Measurements from ENCODE around the gene SULT2B1. TPM values are rescaled to one million over a fixed set of nuclear protein-coding genes. Genes with fewer than 3 reads are reported as not detected.

The SULT2B1 gene
- total RNA-seq, 1 donor from 2014 or later, result 0.74 TPM

- peak; percentile 87 to 93 for DNase-seq (ENCODE audit: low spot score in 2 of 2, unreplicated experiment in 2 of 2)
- Mint-ChIP-seq H3K9me3 (no peaks in the 10 kb centered on the region), H3K4me1 (peaks cover 18% of the 10 kb centered on the region), H3K4me3 (peak within 1 kb of the TSS; percentile 81), H3K27me3 (ENCODE audit: low read depth) (no peaks in the 10 kb centered on the region), H3K36me3 (peaks cover 7% of the 10 kb centered on the region), H3K27ac (peak within 1 kb of the TSS; percentile 95)
- TF ChIP-seq, protein P1, sequence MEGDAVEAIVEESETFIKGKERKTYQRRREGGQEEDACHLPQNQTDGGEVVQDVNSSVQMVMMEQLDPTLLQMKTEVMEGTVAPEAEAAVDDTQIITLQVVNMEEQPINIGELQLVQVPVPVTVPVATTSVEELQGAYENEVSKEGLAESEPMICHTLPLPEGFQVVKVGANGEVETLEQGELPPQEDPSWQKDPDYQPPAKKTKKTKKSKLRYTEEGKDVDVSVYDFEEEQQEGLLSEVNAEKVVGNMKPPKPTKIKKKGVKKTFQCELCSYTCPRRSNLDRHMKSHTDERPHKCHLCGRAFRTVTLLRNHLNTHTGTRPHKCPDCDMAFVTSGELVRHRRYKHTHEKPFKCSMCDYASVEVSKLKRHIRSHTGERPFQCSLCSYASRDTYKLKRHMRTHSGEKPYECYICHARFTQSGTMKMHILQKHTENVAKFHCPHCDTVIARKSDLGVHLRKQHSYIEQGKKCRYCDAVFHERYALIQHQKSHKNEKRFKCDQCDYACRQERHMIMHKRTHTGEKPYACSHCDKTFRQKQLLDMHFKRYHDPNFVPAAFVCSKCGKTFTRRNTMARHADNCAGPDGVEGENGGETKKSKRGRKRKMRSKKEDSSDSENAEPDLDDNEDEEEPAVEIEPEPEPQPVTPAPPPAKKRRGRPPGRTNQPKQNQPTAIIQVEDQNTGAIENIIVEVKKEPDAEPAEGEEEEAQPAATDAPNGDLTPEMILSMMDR (IDR thresholded peaks at IDR 0.05; ENCODE audit: unreplicated experiment), result peak; percentile 72
Measured at GRCh38 chr19:48646001-48646721, 94.2 kb downstream of the SULT2B1 start, which contains the start of gene CA11. CA11 (minus strand) TSS chr19:48646187; CDS start chr19:48645632, 555 bp downstream.

DNA sequence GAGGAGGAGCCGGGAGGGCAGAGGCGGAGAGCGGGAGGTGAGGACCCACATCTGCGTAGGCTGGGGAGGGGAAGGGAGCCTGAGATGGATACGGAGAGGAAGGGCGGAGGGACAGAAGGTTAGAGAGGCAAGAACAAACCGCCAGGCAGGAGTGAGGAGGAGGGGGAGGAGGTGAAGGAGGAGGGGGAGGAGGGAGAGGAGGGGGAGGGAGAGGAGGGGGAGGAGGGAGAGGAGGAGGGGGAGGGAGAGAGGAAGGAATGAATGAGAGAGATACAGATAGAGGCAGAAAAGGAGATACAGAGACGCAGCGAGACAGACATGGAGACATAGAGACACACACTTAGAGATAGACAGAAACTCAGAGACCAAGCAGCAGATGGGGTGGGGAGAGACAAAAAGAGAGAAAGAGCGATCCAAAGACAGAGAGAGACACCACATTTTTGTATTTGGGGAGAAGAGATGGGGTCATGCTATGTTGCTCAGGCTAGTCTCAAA, 94.8 kb downstream of the SULT2B1 start:
- Mint-ChIP-seq H3K36me3 (peaks cover 4% of the 10 kb centered on the region), H3K9me3 (no peaks in the 10 kb centered on the region), H3K4me1 (peaks cover 18% of the 10 kb centered on the region), H3K27me3 (ENCODE audit: low read depth) (no peaks in the 10 kb centered on the region), H3K27ac (no peak overlapping the region), H3K4me3 (peak overlapping the region; percentile 81)
- TF ChIP-seq, protein P1 (IDR thresholded peaks at IDR 0.05; ENCODE audit: unreplicated experiment), result no peak
- no peak for DNase-seq (ENCODE audit: low spot score in 2 of 2, unreplicated experiment in 2 of 2)

DNA sequence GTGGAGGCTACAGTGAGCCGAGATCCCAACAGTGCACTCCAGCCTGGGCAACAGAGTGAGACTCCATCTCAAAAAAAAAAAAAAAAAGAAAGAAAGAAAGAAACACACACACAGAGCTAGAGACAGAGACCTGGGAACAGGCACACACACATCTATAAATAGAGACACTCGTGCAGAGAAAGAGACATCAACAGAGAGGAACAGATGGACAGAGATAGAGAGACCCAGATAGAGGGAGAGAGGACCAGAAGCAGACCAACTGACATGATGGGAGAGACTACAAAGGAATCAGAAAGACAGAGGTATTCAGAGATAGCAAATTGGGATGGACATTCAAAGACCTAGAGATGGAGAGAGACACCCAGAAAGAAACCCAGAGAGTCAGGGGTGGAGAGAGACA, 96.2 kb downstream of the SULT2B1 start:
- TF ChIP-seq, protein P1 (IDR thresholded peaks at IDR 0.05; ENCODE audit: unreplicated experiment), result no peak
- DNase-seq (ENCODE audit: low spot score in 2 of 2, unreplicated experiment in 2 of 2), result no peak
- Mint-ChIP-seq H3K4me3 (no peak overlapping the region), H3K9me3 (no peaks in the 10 kb centered on the region), H3K4me1 (peaks cover 18% of the 10 kb centered on the region), H3K27ac (no peak overlapping the region), H3K36me3 (no peaks in the 10 kb centered on the region), H3K27me3 (ENCODE audit: low read depth) (no peaks in the 10 kb centered on the region)

Other genes with a start within 250 kb of the SULT2B1 start
- gene EMP3, start 226.6 kb upstream of the SULT2B1 start, total RNA-seq, result 50.2 to 57.3 TPM (median 52.5 TPM) in 3 replicates
- gene TMEM143, start 188.2 kb upstream of the SULT2B1 start, total RNA-seq, result 8.2 to 11.7 TPM (median 8.6 TPM) in 3 replicates
- not detected in 3 replicates for gene SYNGR4, start 187.8 kb upstream of the SULT2B1 start, total RNA-seq
- 255 to 262 TPM (median 260 TPM) in 3 replicates for gene KDELR1, start 160.6 kb upstream of the SULT2B1 start, total RNA-seq
- 14.5 to 15.8 TPM (median 15.7 TPM) in 3 replicates for gene GRIN2D, start 158.5 kb upstream of the SULT2B1 start, total RNA-seq
- gene GRWD1, start 106.2 kb upstream of the SULT2B1 start, total RNA-seq, result 34.0 to 36.5 TPM (median 36.2 TPM) in 3 replicates
- gene KCNJ14, start 96.6 kb upstream of the SULT2B1 start, total RNA-seq, result 2.7 to 2.8 TPM (median 2.8 TPM) in 3 replicates
- 184 to 196 TPM (median 190 TPM) in 3 replicates for gene CYTH2, start 82.8 kb upstream of the SULT2B1 start, total RNA-seq
- gene LMTK3, start 40.3 kb upstream of the SULT2B1 start, total RNA-seq, result 19.4 to 21.3 TPM (median 20.4 TPM) in 3 replicates
- not detected in 3 replicates for gene SPACA4, start 54.6 kb downstream of the SULT2B1 start, total RNA-seq
- gene FAM83E, start 62.9 kb downstream of the SULT2B1 start, total RNA-seq, result 2.5 to 3.9 TPM (median 3.7 TPM) in 3 replicates
- gene RPL18, start 67.0 kb downstream of the SULT2B1 start, total RNA-seq, result 1,586 to 1,657 TPM (median 1,644 TPM) in 3 replicates
- 25.3 to 28.6 TPM (median 27.7 TPM) in 3 replicates for gene SPHK2, start 67.3 kb downstream of the SULT2B1 start, total RNA-seq
- 11.5 to 13.2 TPM (median 13.1 TPM) in 3 replicates for gene DBP, start 85.2 kb downstream of the SULT2B1 start, total RNA-seq
- 48.2 to 55.0 TPM (median 53.1 TPM) in 3 replicates for gene CA11, start 94.0 kb downstream of the SULT2B1 start, total RNA-seq
- 6.8 to 7.3 TPM (median 7.1 TPM) in 3 replicates for gene NTN5, start 120.8 kb downstream of the SULT2B1 start, total RNA-seq
- 0.20 TPM in 1 of 3 replicates, not detected in the others for gene FUT2, start 143.8 kb downstream of the SULT2B1 start, total RNA-seq
- gene MAMSTR, start 167.6 kb downstream of the SULT2B1 start, total RNA-seq, result 5.8 to 6.5 TPM (median 6.0 TPM) in 3 replicates
- 1.4 to 2.1 TPM (median 1.5 TPM) in 3 replicates for gene RASIP1, start 188.4 kb downstream of the SULT2B1 start, total RNA-seq
- gene IZUMO1, start 194.7 kb downstream of the SULT2B1 start, total RNA-seq, result 0.45 to 0.80 TPM (median 0.49 TPM) in 3 replicates
- 3.5 to 4.4 TPM (median 4.3 TPM) in 3 replicates for gene FUT1, start 200.5 kb downstream of the SULT2B1 start, total RNA-seq
- gene FGF21, start 203.4 kb downstream of the SULT2B1 start, total RNA-seq, result not detected in 3 replicates